ENCODE results near the gene ANKRD44. TPM values are rescaled to one million over a fixed set of nuclear protein-coding genes. Genes with fewer than 3 reads are reported as not detected.

ANKRD44 gene
- total RNA-seq, 4 donors from 2014 or later = 11.0 to 25.8 (median 23.9) TPM

GRCh38 chr2:197237291-197238042 lies 73.1 kb downstream of the ANKRD44 start:
- intact Hi-C loops (cut with DNase I) = no loop called here
- no peak for DNase-seq
- H3K4me1 ChIP-seq = no peaks in the 10 kb centered on the region
- H3K36me3 ChIP-seq = no peaks in the 10 kb centered on the region
- no peak overlapping the region for H3K4me3 ChIP-seq (replicated peaks in 1 of 3)
- no peak overlapping the region for H3K27ac ChIP-seq
- no peaks in the 10 kb centered on the region for H3K27me3 ChIP-seq
- no peak for TF ChIP-seq POLR2A (IDR thresholded peaks at IDR 0.05)
- TF ChIP-seq, protein P1, sequence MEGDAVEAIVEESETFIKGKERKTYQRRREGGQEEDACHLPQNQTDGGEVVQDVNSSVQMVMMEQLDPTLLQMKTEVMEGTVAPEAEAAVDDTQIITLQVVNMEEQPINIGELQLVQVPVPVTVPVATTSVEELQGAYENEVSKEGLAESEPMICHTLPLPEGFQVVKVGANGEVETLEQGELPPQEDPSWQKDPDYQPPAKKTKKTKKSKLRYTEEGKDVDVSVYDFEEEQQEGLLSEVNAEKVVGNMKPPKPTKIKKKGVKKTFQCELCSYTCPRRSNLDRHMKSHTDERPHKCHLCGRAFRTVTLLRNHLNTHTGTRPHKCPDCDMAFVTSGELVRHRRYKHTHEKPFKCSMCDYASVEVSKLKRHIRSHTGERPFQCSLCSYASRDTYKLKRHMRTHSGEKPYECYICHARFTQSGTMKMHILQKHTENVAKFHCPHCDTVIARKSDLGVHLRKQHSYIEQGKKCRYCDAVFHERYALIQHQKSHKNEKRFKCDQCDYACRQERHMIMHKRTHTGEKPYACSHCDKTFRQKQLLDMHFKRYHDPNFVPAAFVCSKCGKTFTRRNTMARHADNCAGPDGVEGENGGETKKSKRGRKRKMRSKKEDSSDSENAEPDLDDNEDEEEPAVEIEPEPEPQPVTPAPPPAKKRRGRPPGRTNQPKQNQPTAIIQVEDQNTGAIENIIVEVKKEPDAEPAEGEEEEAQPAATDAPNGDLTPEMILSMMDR (IDR thresholded peaks at IDR 0.05) = no peak
- 87% methylated on average over 8 of the region's 8 CpGs for WGBS, 2 donors
- H3K9me3 ChIP-seq = no peaks in the 10 kb centered on the region

DNA sequence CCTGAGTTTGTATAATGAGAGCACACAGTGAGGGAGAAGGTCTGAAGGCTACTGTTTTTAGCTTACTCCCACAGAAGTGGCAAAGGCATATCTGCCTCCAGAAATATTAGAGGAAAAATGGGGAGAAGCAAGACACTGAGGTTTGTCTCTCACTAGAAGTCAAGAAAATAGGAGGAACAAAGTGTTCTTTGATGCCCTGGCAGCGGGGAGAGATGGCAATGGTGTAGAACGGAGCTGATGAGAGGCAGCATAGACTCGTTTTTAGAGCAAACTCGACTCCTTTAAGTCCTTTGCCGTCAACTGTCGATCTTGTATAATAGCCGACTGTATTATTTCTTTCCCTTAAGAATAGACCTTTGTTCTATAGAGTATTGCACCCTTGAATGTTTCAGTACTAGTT lies 73.8 kb downstream of the ANKRD44 start:
- no peaks in the 10 kb centered on the region for H3K27me3 ChIP-seq
- TF ChIP-seq POLR2A (IDR thresholded peaks at IDR 0.05) = no peak
- TF ChIP-seq, protein P1 (IDR thresholded peaks at IDR 0.05) = no peak
- intact Hi-C loops (cut with DNase I) = no loop called here
- H3K4me1 ChIP-seq = no peaks in the 10 kb centered on the region
- 70 to 79% methylated on average over 7 of the region's 7 CpGs for WGBS, 2 donors
- no peaks in the 10 kb centered on the region for H3K36me3 ChIP-seq
- no peak for DNase-seq
- no peak overlapping the region for H3K4me3 ChIP-seq (replicated peaks in 1 of 3)
- H3K27ac ChIP-seq = no peak overlapping the region
- no peaks in the 10 kb centered on the region for H3K9me3 ChIP-seq

GRCh38 chr2:197236159-197236558 lies 74.4 kb downstream of the ANKRD44 start:
- Histone ChIP-seq H3K4me1 (no peaks in the 10 kb centered on the region), H3K27me3 (no peaks in the 10 kb centered on the region), H3K27ac (no peak overlapping the region), H3K36me3 (no peaks in the 10 kb centered on the region), H3K4me3 (replicated peaks in 1 of 3) (no peak overlapping the region), H3K9me3 (no peaks in the 10 kb centered on the region)
- DNase-seq = no peak
- TF ChIP-seq, protein P1 (IDR thresholded peaks at IDR 0.05) = no peak
- no peak for TF ChIP-seq POLR2A (IDR thresholded peaks at IDR 0.05)
- 77 to 100% methylated on average over 2 of the region's 2 CpGs for WGBS, 2 donors
- intact Hi-C loops (cut with DNase I) = no loop called here

- intact Hi-C loops (cut with DNase I) = no loop called here
- WGBS, 2 donors = 90 to 92% methylated on average over 3 of the region's 3 CpGs
- no peak for TF ChIP-seq POLR2A (IDR thresholded peaks at IDR 0.05)
- TF ChIP-seq, protein P1 (IDR thresholded peaks at IDR 0.05) = no peak
- Histone ChIP-seq H3K4me1 (no peaks in the 10 kb centered on the region), H3K4me3 (replicated peaks in 1 of 3) (no peak overlapping the region), H3K9me3 (no peaks in the 10 kb centered on the region), H3K27me3 (no peaks in the 10 kb centered on the region), H3K27ac (no peak overlapping the region), H3K36me3 (no peaks in the 10 kb centered on the region)
- DNase-seq = no peak
Measured at GRCh38 chr2:197235711-197236110, 74.9 kb downstream of the ANKRD44 start.

DNA sequence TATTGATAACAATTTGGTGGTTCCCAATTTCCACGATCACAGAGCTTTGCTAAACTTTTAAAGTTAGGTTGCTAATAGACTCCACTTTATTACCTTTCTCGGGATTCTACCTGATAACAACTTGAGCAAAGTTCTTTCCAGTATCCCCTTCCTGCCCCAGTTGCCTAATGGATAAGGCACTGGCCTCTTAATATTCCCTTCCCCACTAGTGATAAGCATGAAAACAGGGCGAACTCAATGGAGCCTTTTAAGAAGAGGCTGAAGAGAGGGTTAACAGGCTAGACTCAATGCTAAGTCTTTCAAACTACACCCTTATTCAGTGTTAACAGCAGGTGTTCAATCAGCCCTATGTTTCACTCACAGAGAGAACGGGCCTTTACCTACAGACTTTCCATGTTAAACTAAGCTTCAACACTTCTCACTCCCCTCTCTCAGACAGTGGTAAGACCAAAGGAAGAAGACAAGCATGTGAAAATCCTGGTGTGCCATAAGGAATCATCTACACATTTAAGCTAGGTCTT lies 75.8 kb downstream of the ANKRD44 start:
- no peak overlapping the region for H3K4me3 ChIP-seq (replicated peaks in 1 of 3)
- no peaks in the 10 kb centered on the region for H3K27me3 ChIP-seq
- intact Hi-C loops (cut with DNase I) = no loop called here
- no peaks in the 10 kb centered on the region for H3K9me3 ChIP-seq
- DNase-seq = no peak
- TF ChIP-seq, protein P1 (IDR thresholded peaks at IDR 0.05) = no peak
- TF ChIP-seq POLR2A (IDR thresholded peaks at IDR 0.05) = no peak
- 89 to 97% methylated on average over 4 of the region's 4 CpGs for WGBS, 2 donors
- H3K27ac ChIP-seq = no peak overlapping the region
- no peaks in the 10 kb centered on the region for H3K4me1 ChIP-seq
- no peaks in the 10 kb centered on the region for H3K36me3 ChIP-seq
